Peyer's patch (tissue), 4 donors: ENCODE results near the gene ASXL1.

Experiments
- CTCF ChIP-seq, 6 experiments: fragments of 450-650 bp in 4 of 6; fragments of 200-600 bp in 2 of 6; sonication (generic) in 1 of 6; IDR thresholded peaks; one replicate each; pipeline ENCODE4 v1.5.1; 2017 to 2019; ENCODE audit warnings: antibody characterized with exemption in 6 of 6, mild to moderate bottlenecking in 3 of 6, moderate library complexity in 1 of 6
- POLR2A ChIP-seq, 2 donors: fragments of 450-650 bp; IDR thresholded peaks; one replicate each; pipeline ENCODE4 v1.5.1; 2017; ENCODE audit warnings: antibody characterized with exemption in 2 of 2, mild to moderate bottlenecking in 2 of 2, moderate library complexity in 2 of 2

- TF ChIP-seq CTCF (IDR thresholded peaks at IDR 0.05): no peak
- TF ChIP-seq POLR2A (IDR thresholded peaks at IDR 0.05): peak in 1 of 2 donors; percentile 49
Measured at GRCh38 chr20:32358883-32359632, 927 bp downstream of the ASXL1 start.
